CD14-positive monocyte (primary cell): Measurements from ENCODE around the gene WDR72. TPM values are rescaled to one million over a fixed set of nuclear protein-coding genes. Genes with fewer than 3 reads are reported as not detected.

Experiments used
- DNase-seq, 3 donors: peaks; one replicate each; pipeline ENCODE4 v3.0.0-alpha.2; 2011 to 2022
- H2AFZ ChIP-seq: 2 replicates; pipeline ENCODE4 v1.6.0; 2012; ENCODE audit warnings: mild to moderate bottlenecking, low read depth, low read length, inconsistent platforms; ENCODE audit not compliant: insufficient read depth, poor library complexity, severe bottlenecking
- H3K27ac ChIP-seq, 2 donors: 1 replicate in 1 of 2; 2 replicates in 1 of 2; pipeline ENCODE4 v1.5.1; 2012 to 2013; ENCODE audit warnings: low read length in 2 of 2, control low read depth in 1 of 2, inconsistent platforms in 1 of 2, low read depth in 1 of 2, mild to moderate bottlenecking in 1 of 2
- H3K27me3 ChIP-seq, 2 donors: one replicate each; pipeline versions ENCODE4 v1.6.0 to v1.6.1; 2011 to 2013; ENCODE audit warnings: low read length in 2 of 2; ENCODE audit not compliant: control insufficient read depth in 2 of 2, insufficient read depth in 2 of 2
- H3K36me3 ChIP-seq, 2 donors: replicated peaks in 1 of 2; 1 replicate in 1 of 2; 2 replicates in 1 of 2; pipeline versions ENCODE4 v1.5.1 to v1.6.1; 2012 to 2013; ENCODE audit warnings: low read length in 2 of 2, control low read depth in 1 of 2, inconsistent platforms in 1 of 2, mild to moderate bottlenecking in 1 of 2; ENCODE audit not compliant: insufficient read depth in 2 of 2, control insufficient read depth in 1 of 2
- H3K4me1 ChIP-seq, 2 donors: 1 replicate in 1 of 2; 2 replicates in 1 of 2; pipeline versions ENCODE4 v1.5.1 to v1.6.1; 2012 to 2013; ENCODE audit warnings: low read length in 2 of 2, control low read depth in 1 of 2, inconsistent platforms in 1 of 2, mild to moderate bottlenecking in 1 of 2, moderate library complexity in 1 of 2; ENCODE audit not compliant: insufficient read depth in 2 of 2, control insufficient read depth in 1 of 2
- H3K4me2 ChIP-seq: replicated peaks from 2 replicates; pipeline ENCODE3; 2012; ENCODE audit warnings: low read length, moderate library complexity, mild to moderate bottlenecking; ENCODE audit not compliant: poor library complexity, severe bottlenecking; ENCODE audit errors: extremely low read depth
- H3K4me3 ChIP-seq, 3 experiments: fragments of 200-600 bp in 1 of 3; sonication (generic) in 1 of 3; replicated peaks in 1 of 3; 1 replicate in 2 of 3; 2 replicates in 1 of 3; pipeline ENCODE4 v1.5.1; 2011 to 2013; ENCODE audit warnings: low read length in 3 of 3, mild to moderate bottlenecking in 3 of 3, control low read depth in 2 of 3, low read depth in 2 of 3, inconsistent platforms in 1 of 3, moderate library complexity in 1 of 3
- H3K79me2 ChIP-seq: 2 replicates; pipeline ENCODE4 v1.6.0; 2012; ENCODE audit warnings: mild to moderate bottlenecking, control low read depth, inconsistent platforms, low read length, moderate library complexity; ENCODE audit not compliant: insufficient read depth
- H3K9ac ChIP-seq: 2 replicates; pipeline ENCODE4 v1.6.0; 2017; ENCODE audit warnings: low read length, mild to moderate bottlenecking; ENCODE audit not compliant: insufficient read depth, poor library complexity, severe bottlenecking
- H3K9me3 ChIP-seq, 2 donors: replicated peaks in 1 of 2; 1 replicate in 1 of 2; 2 replicates in 1 of 2; pipeline versions ENCODE4 v1.5.1 to v1.6.1; 2012 to 2013; ENCODE audit warnings: low read length in 2 of 2, control low read depth in 1 of 2; ENCODE audit not compliant: control insufficient read depth in 1 of 2, insufficient read depth in 1 of 2
- H4K20me1 ChIP-seq: 2 replicates; pipeline ENCODE4 v1.6.0; 2012; ENCODE audit warnings: mild to moderate bottlenecking, low read length, control low read depth, moderate library complexity; ENCODE audit not compliant: insufficient read depth
- H3K27ac Mint-ChIP-seq, 7 donors: one replicate each; pipeline ENCODE4 v1.8.0; 2020; ENCODE audit warnings: mild to moderate bottlenecking in 7 of 7, mixed read lengths in 7 of 7, moderate library complexity in 6 of 7, inconsistent platforms in 2 of 7
- H3K27me3 Mint-ChIP-seq, 3 donors: one replicate each; pipeline ENCODE4 v1.8.0; 2021 to 2022; ENCODE audit warnings: low read depth in 3 of 3, mild to moderate bottlenecking in 3 of 3, mixed read lengths in 3 of 3, moderate library complexity in 3 of 3, inconsistent platforms in 1 of 3
- H3K36me3 Mint-ChIP-seq, 2 donors: one replicate each; pipeline ENCODE4 v1.8.0; 2020; ENCODE audit warnings: mixed read lengths in 2 of 2, inconsistent platforms in 1 of 2, mild to moderate bottlenecking in 1 of 2
- H3K4me1 Mint-ChIP-seq: one replicate; pipeline ENCODE4 v1.8.0; 2020; ENCODE audit warnings: mild to moderate bottlenecking, mixed read lengths
- H3K4me3 Mint-ChIP-seq, 2 donors: one replicate each; pipeline ENCODE4 v1.8.0; 2020; ENCODE audit warnings: mild to moderate bottlenecking in 2 of 2, mixed read lengths in 2 of 2, moderate library complexity in 1 of 2
- H3K9me3 Mint-ChIP-seq, 7 donors: one replicate each; pipeline ENCODE4 v1.8.0; 2020 to 2022; ENCODE audit warnings: mixed read lengths in 7 of 7, mild to moderate bottlenecking in 6 of 7, moderate library complexity in 6 of 7, inconsistent platforms in 2 of 7
- WGBS: methylation state at CpG from one replicate; pipeline ENCODE4 v1.1.5; 2013; ENCODE audit warnings: missing lambda C conversion rate; ENCODE audit not compliant: insufficient coverage; 5-methylcytosine and 5-hydroxymethylcytosine counted together
- intact Hi-C, 2 donors: fragments of 100-400 bp; cut with micrococcal nuclease; formaldehyde crosslinking; loops; one replicate each; pipeline versions ENCODE4 v1.15.0 to v1.15.1; 2023
- polyA plus RNA-seq, 3 donors: library from polyadenylated mRNA; depleted of rRNA in 1 of 3; unstranded in 2 of 3; stranded (reverse) in 1 of 3; fragments of 300-500 nt in 2 of 3; fragments of >200 nt in 1 of 3; fragmentation: Illumina TruSeq in 2 of 3; gene quantifications; 1 replicate in 2 of 3; 2 replicates in 1 of 3; pipeline ENCODE4 v1.2.3, GENCODE V29; 2012 to 2021
- TF ChIP-seq, protein P1 (sequence below): fragments of 200-600 bp; IDR thresholded peaks from one replicate; pipeline ENCODE4 v1.8.0; 2022; ENCODE audit warnings: antibody characterized with exemption, mild to moderate bottlenecking

The WDR72 gene
- polyA plus RNA-seq, 3 donors = not detected

DNA sequence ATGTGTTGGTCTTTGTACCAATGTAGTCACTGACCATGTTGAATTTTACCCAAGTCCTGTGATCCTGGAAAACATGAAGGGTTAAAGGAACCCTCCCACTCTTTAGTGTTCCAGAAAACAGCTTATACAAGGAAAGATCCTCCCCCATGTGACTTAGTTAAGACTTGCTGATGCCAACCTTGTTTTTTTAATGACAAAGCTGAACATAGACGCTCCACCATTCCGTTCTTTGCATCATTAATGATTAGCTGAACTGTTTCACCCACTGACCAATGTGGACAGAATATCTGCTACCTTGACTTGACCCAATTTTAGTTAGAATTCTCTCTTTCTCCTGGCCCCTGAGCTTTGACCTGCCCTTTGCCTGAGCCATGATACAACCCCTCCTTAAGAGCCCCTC is 3.5 kb upstream of the WDR72 start:
- H3K36me3 Mint-ChIP-seq = no peaks in the 10 kb centered on the region
- intact Hi-C loops = no loop called here
- H3K4me3 ChIP-seq = no peak overlapping the region
- H3K9me3 Mint-ChIP-seq = peaks cover 0 to 12% (median 5%) of the 10 kb centered on the region in 7 donors
- TF ChIP-seq, protein P1, sequence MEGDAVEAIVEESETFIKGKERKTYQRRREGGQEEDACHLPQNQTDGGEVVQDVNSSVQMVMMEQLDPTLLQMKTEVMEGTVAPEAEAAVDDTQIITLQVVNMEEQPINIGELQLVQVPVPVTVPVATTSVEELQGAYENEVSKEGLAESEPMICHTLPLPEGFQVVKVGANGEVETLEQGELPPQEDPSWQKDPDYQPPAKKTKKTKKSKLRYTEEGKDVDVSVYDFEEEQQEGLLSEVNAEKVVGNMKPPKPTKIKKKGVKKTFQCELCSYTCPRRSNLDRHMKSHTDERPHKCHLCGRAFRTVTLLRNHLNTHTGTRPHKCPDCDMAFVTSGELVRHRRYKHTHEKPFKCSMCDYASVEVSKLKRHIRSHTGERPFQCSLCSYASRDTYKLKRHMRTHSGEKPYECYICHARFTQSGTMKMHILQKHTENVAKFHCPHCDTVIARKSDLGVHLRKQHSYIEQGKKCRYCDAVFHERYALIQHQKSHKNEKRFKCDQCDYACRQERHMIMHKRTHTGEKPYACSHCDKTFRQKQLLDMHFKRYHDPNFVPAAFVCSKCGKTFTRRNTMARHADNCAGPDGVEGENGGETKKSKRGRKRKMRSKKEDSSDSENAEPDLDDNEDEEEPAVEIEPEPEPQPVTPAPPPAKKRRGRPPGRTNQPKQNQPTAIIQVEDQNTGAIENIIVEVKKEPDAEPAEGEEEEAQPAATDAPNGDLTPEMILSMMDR = no peak
- H3K4me1 Mint-ChIP-seq = peaks cover 2% of the 10 kb centered on the region
- peaks cover 0 to 3% of the 10 kb centered on the region in 2 donors for H3K4me1 ChIP-seq
- no peak for DNase-seq
- no peak overlapping the region for H2AFZ ChIP-seq
- no peak overlapping the region for H3K27ac ChIP-seq
- H4K20me1 ChIP-seq = no peaks in the 10 kb centered on the region
- H3K36me3 ChIP-seq = no peaks in the 10 kb centered on the region
- WGBS = 95% methylated on average over 2 of the region's 2 CpGs
- H3K79me2 ChIP-seq = no peaks in the 10 kb centered on the region
- H3K4me2 ChIP-seq = no peak overlapping the region
- H3K27me3 ChIP-seq = peaks cover 24 to 30% of the 10 kb centered on the region in 2 donors
- H3K9me3 ChIP-seq = no peaks in the 10 kb centered on the region
- no peak overlapping the region for H3K27ac Mint-ChIP-seq
- H3K4me3 Mint-ChIP-seq = no peak overlapping the region
- peaks cover 30 to 33% (median 32%) of the 10 kb centered on the region in 3 donors for H3K27me3 Mint-ChIP-seq
- H3K9ac ChIP-seq = no peak overlapping the region

DNA sequence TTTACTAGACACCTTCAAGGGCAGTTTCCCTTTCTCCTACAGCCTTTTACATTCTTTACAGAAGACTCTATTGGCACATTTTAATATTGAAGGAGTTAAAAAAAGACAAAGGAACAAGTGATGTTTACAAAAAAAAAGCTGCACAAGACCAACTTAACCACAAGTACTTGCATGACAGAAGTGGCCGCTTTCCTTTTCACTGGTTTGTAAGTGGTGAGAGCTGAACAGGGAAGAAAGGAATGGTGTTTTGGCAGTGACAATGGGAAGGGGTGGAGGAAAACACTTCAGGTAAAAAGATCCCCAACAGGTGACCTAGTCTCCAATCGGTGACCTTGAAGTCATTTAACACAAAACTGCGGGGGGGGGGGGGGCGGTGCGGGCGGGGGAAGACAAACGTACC is 1.1 kb downstream of the WDR72 start:
- no peaks in the 10 kb centered on the region for H3K79me2 ChIP-seq
- no peak overlapping the region for H3K27ac ChIP-seq
- no CpG with 5 or more reads among the region's 7 CpGs for WGBS
- TF ChIP-seq, protein P1 = no peak
- H3K4me1 ChIP-seq = peaks cover 0 to 3% of the 10 kb centered on the region in 2 donors
- peaks cover 33 to 40% (median 35%) of the 10 kb centered on the region in 3 donors for H3K27me3 Mint-ChIP-seq
- H3K9me3 Mint-ChIP-seq = peaks cover 0 to 12% (median 6%) of the 10 kb centered on the region in 7 donors
- no peak overlapping the region for H3K9ac ChIP-seq
- no peak overlapping the region for H2AFZ ChIP-seq
- DNase-seq = no peak
- H3K4me3 ChIP-seq = no peak overlapping the region
- H3K4me1 Mint-ChIP-seq = peaks cover 2% of the 10 kb centered on the region
- H3K27me3 ChIP-seq = peaks cover 24 to 34% of the 10 kb centered on the region in 2 donors
- H3K4me2 ChIP-seq = no peak overlapping the region
- H3K36me3 ChIP-seq = no peaks in the 10 kb centered on the region
- H4K20me1 ChIP-seq = no peaks in the 10 kb centered on the region
- no peaks in the 10 kb centered on the region for H3K9me3 ChIP-seq
- no peak overlapping the region for H3K27ac Mint-ChIP-seq
- H3K36me3 Mint-ChIP-seq = no peaks in the 10 kb centered on the region
- intact Hi-C loops = no loop called here
- peak overlapping the region in 1 of 2 donors; percentile 59 for H3K4me3 Mint-ChIP-seq
